Coronary artery (tissue), 2 donors: ENCODE measurements around the gene BCAR1.
A peak's percentile ranks its signal among the peaks of the same experiment; 100 is the strongest.

ENCODE experiments used
- DNase-seq: peaks from one replicate; pipeline ENCODE4 v3.0.0-alpha.2; 2017; ENCODE audit warnings: low spot score
- H3K27ac ChIP-seq, 2 donors: fragments of 200-600 bp; sonication (generic); one replicate each; pipeline ENCODE4 v1.5.1; 2016 to 2019
- H3K4me3 ChIP-seq: fragments of 200-600 bp; sonication (generic); 2 replicates; pipeline ENCODE4 v1.5.1; 2016; ENCODE audit warnings: mild to moderate bottlenecking, moderate library complexity
- CTCF ChIP-seq: fragments of 200-600 bp; sonication (generic); IDR thresholded peaks from one replicate; pipeline ENCODE4 v1.5.1; 2019; ENCODE audit warnings: antibody characterized with exemption

The BCAR1 gene

GRCh38 chr16:75263291-75263962 lies 12.0 kb upstream of the BCAR1 start:
- peak overlapping the region; percentile 94 to 97 for H3K27ac ChIP-seq
- TF ChIP-seq CTCF, result no peak
- H3K4me3 ChIP-seq, result peak overlapping the region; percentile 91
- DNase-seq, result peak; percentile 72

- no peak for DNase-seq
- Histone ChIP-seq H3K4me3 (peak overlapping the region; percentile 91), H3K27ac (peak overlapping the region; percentile 94 to 97)
- TF ChIP-seq CTCF, result no peak
Measured at GRCh38 chr16:75262800-75263127, 11.3 kb upstream of the BCAR1 start.

GRCh38 chr16:75262104-75262799 lies 10.8 kb upstream of the BCAR1 start:
- no peak for TF ChIP-seq CTCF
- DNase-seq, result no peak
- Histone ChIP-seq H3K27ac (peak overlapping the region; percentile 94 to 97), H3K4me3 (peak overlapping the region; percentile 91)

- no peak for DNase-seq
- peak overlapping the region; percentile 94 to 97 for H3K27ac ChIP-seq
- peak overlapping the region; percentile 91 for H3K4me3 ChIP-seq
- TF ChIP-seq CTCF, result no peak
Measured at GRCh38 chr16:75261590-75262078, 10.2 kb upstream of the BCAR1 start.

GRCh38 chr16:75260851-75261589 lies 9.6 kb upstream of the BCAR1 start:
- TF ChIP-seq CTCF, result no peak
- H3K27ac ChIP-seq, result peak overlapping the region; percentile 94 to 97

GRCh38 chr16:75258807-75259141 lies 7.3 kb upstream of the BCAR1 start:
- no peak for TF ChIP-seq CTCF
- Histone ChIP-seq H3K27ac (peak overlapping the region in 1 of 2 donors; percentile 9), H3K4me3 (no peak overlapping the region)
- no peak for DNase-seq

More at GRCh38 chr16:75260851-75261589, 9.6 kb upstream of the BCAR1 start:
- H3K4me3 ChIP-seq, result peak overlapping the region; percentile 91
- DNase-seq, result no peak
